Sigmoid colon (tissue), 7 donors: Measurements from ENCODE around the gene ABCG8. TPM values are rescaled to one million over a fixed set of nuclear protein-coding genes. Genes with fewer than 3 reads are reported as not detected.

Experiments used
- DNase-seq: peaks from one replicate; pipeline ENCODE4 v3.0.0-alpha.2; 2019
- H3K27ac ChIP-seq, 4 donors: fragments of 200-600 bp; sonication (generic); one replicate each; pipeline ENCODE4 v1.5.1; 2016 to 2019; ENCODE audit warnings: mild to moderate bottlenecking in 1 of 4
- H3K27me3 ChIP-seq, 3 donors: fragments of 200-600 bp; sonication (generic); one replicate each; pipeline ENCODE4 v1.5.1; 2019; ENCODE audit warnings: mild to moderate bottlenecking in 1 of 3
- H3K36me3 ChIP-seq, 4 donors: fragments of 200-600 bp; sonication (generic); one replicate each; pipeline ENCODE4 v1.5.1; 2016 to 2019
- H3K4me1 ChIP-seq, 4 donors: fragments of 200-600 bp; sonication (generic); one replicate each; pipeline ENCODE4 v1.5.1; 2017 to 2019
- H3K4me3 ChIP-seq, 4 donors: fragments of 200-600 bp; sonication (generic); one replicate each; pipeline ENCODE4 v1.5.1; 2017 to 2019; ENCODE audit warnings: mild to moderate bottlenecking in 2 of 4, moderate library complexity in 1 of 4
- H3K9me3 ChIP-seq, 4 donors: fragments of 200-600 bp in 3 of 4; sonication (generic) in 3 of 4; one replicate each; pipeline versions ENCODE4 v1.5.1 to v1.6.1; 2013 to 2019
- CTCF ChIP-seq, 4 experiments: fragments of 450-650 bp in 3 of 4; fragments of 200-600 bp in 1 of 4; IDR thresholded peaks; one replicate each; pipeline ENCODE4 v1.5.1; 2016 to 2019; ENCODE audit warnings: antibody characterized with exemption in 4 of 4, mild to moderate bottlenecking in 3 of 4, moderate library complexity in 2 of 4
- EP300 ChIP-seq, 4 donors: sonication (generic); formaldehyde crosslinking; IDR thresholded peaks; one replicate each; pipeline ENCODE4 v1.6.1; 2017; ENCODE audit warnings: antibody characterized with exemption in 4 of 4
- POLR2A ChIP-seq, 2 donors: fragments of 450-650 bp; IDR thresholded peaks; one replicate each; pipeline ENCODE4 v1.6.1; 2016; ENCODE audit warnings: antibody characterized with exemption in 2 of 2, mild to moderate bottlenecking in 2 of 2, moderate library complexity in 2 of 2
- POLR2AphosphoS5 ChIP-seq, 4 donors: sonication (generic); formaldehyde crosslinking; IDR thresholded peaks; one replicate each; pipeline ENCODE4 v1.6.1; 2017; ENCODE audit warnings: antibody characterized with exemption in 4 of 4
- WGBS, 2 donors: extraction: QIAGEN DNeasy Blood & Tissue Kit; methylation state at CpG; one replicate each; pipeline ENCODE4 v1.1.7; 2013; 5-methylcytosine and 5-hydroxymethylcytosine counted together
- intact Hi-C: fragments of 100-400 bp; cut with DNase I; formaldehyde crosslinking; loops from one replicate; pipeline ENCODE4 v1.15.1; 2023
- polyA plus RNA-seq, 3 donors: library from polyadenylated mRNA; stranded (reverse); fragments of 200-250 nt; gene quantifications; one replicate each; pipeline ENCODE4 v1.2.3, GENCODE V29; 2013
- total RNA-seq, 4 donors: library from RNA; depleted of rRNA; stranded (reverse); fragments of >200 nt; gene quantifications; one replicate each; pipeline ENCODE4 v1.1.0, GENCODE V29; 2016
- donor health status: healthy with polysubstance abuse.
- donor health status: Bipolar disorder and iron deficiency.
- donor health status: healthy.

The ABCG8 gene
- total and polyA plus RNA-seq, 7 donors = under 0.01 to 0.16 TPM; not detected in 5

GRCh38 chr2:43845181-43845580, 6.4 kb downstream of the ABCG8 start:
- Histone ChIP-seq H3K4me3 (no peak overlapping the region), H3K4me1 (no peaks in the 10 kb centered on the region), H3K27me3 (no peaks in the 10 kb centered on the region), H3K27ac (no peak overlapping the region), H3K36me3 (no peaks in the 10 kb centered on the region), H3K9me3 (no peaks in the 10 kb centered on the region)
- DNase-seq = no peak
- WGBS, 2 donors = 84 to 91% methylated on average over 1 of the region's 1 CpG
- intact Hi-C loops = no loop called here
- TF ChIP-seq POLR2AphosphoS5 (IDR thresholded peaks at IDR 0.05) = no peak
- TF ChIP-seq CTCF (IDR thresholded peaks at IDR 0.05) = no peak
- TF ChIP-seq EP300 (IDR thresholded peaks at IDR 0.05) = no peak
- TF ChIP-seq POLR2A (IDR thresholded peaks at IDR 0.05) = no peak

- H3K27me3 ChIP-seq = no peaks in the 10 kb centered on the region
- no peak for DNase-seq
- intact Hi-C loops = no loop called here
- H3K4me3 ChIP-seq = no peak overlapping the region
- 90 to 96% methylated on average over 5 of the region's 5 CpGs for WGBS, 2 donors
- no peaks in the 10 kb centered on the region for H3K9me3 ChIP-seq
- TF ChIP-seq CTCF (IDR thresholded peaks at IDR 0.05) = no peak
- no peak for TF ChIP-seq EP300 (IDR thresholded peaks at IDR 0.05)
- no peak for TF ChIP-seq POLR2A (IDR thresholded peaks at IDR 0.05)
- TF ChIP-seq POLR2AphosphoS5 (IDR thresholded peaks at IDR 0.05) = no peak
- no peaks in the 10 kb centered on the region for H3K36me3 ChIP-seq
- H3K27ac ChIP-seq = no peak overlapping the region
- H3K4me1 ChIP-seq = no peaks in the 10 kb centered on the region
Observed at GRCh38 chr2:43846140-43846793, 7.5 kb downstream of the ABCG8 start.

GRCh38 chr2:43848214-43848613, 9.4 kb downstream of the ABCG8 start:
- Histone ChIP-seq H3K9me3 (no peaks in the 10 kb centered on the region), H3K4me1 (no peaks in the 10 kb centered on the region), H3K36me3 (no peaks in the 10 kb centered on the region), H3K27ac (no peak overlapping the region), H3K4me3 (no peak overlapping the region), H3K27me3 (peaks cover 0 to 15% (median 9%) of the 10 kb centered on the region in 3 donors)
- no peak for TF ChIP-seq CTCF (IDR thresholded peaks at IDR 0.05)
- TF ChIP-seq EP300 (IDR thresholded peaks at IDR 0.05) = no peak
- TF ChIP-seq POLR2A (IDR thresholded peaks at IDR 0.05) = no peak
- no peak for TF ChIP-seq POLR2AphosphoS5 (IDR thresholded peaks at IDR 0.05)
- WGBS, 2 donors = 73 to 88% methylated on average over 1 of the region's 1 CpG
- intact Hi-C loops = no loop called here
- no peak for DNase-seq

GRCh38 chr2:43851011-43851980, 12.5 kb downstream of the ABCG8 start:
- Histone ChIP-seq H3K36me3 (no peaks in the 10 kb centered on the region), H3K4me1 (no peaks in the 10 kb centered on the region), H3K27ac (no peak overlapping the region), H3K27me3 (peaks cover 5 to 42% (median 25%) of the 10 kb centered on the region in 3 donors), H3K9me3 (no peaks in the 10 kb centered on the region), H3K4me3 (no peak overlapping the region)
- no peak for TF ChIP-seq CTCF (IDR thresholded peaks at IDR 0.05)
- TF ChIP-seq POLR2AphosphoS5 (IDR thresholded peaks at IDR 0.05) = no peak
- WGBS, 2 donors = 94 to 95% methylated on average over 20 of the region's 20 CpGs
- intact Hi-C loops = no loop called here
- DNase-seq = no peak
